Cerebellar nuclear complex (tissue), 1 donor: ENCODE measurements around the gene SHMT1.

ENCODE experiments used
- DNase-seq, 2 experiments: peaks; one replicate each; lab custom pipeline; 2025; lab: John Stamatoyannopoulos, UW

The SHMT1 gene

DNA sequence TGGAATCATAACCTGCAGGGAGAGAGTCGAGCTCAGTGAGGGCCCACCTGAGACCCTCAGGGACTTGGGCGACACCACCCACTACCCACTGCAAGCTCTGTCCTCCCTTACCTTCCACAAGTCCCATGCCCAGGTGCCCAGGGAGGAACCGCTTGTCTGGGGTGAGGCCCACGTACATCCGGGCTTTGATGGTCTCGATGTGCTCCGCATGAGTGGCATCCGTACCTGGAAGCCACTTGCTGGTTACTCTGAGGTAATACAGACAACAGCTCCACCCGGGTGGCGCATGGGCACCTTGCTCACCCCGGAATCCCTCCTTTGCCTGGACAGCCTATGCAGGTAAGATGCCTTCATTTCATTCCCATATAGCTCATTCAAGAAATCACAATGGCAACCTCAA, 78.1 kb downstream of the SHMT1 start:
- no peak for DNase-seq

DNA sequence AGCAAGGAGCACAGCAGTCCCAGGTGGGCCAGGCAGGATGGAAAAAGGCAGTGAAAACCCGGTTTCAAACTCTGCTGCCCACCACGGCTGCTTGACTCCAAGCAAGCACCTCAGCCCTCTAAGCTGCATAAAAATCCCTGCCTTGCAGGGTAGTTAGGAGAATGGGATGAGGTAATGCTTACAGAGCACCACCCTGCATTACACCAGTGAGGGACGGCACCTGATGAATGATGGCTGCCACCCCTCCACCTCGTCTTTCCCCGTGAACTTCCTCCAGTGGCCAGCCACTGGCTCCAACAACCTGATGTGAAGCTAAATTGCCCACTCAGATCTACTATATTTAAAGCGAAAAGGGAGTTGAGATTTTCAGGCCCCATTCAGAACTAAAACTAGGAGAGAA, 81.6 kb downstream of the SHMT1 start:
- no peak for DNase-seq

DNA sequence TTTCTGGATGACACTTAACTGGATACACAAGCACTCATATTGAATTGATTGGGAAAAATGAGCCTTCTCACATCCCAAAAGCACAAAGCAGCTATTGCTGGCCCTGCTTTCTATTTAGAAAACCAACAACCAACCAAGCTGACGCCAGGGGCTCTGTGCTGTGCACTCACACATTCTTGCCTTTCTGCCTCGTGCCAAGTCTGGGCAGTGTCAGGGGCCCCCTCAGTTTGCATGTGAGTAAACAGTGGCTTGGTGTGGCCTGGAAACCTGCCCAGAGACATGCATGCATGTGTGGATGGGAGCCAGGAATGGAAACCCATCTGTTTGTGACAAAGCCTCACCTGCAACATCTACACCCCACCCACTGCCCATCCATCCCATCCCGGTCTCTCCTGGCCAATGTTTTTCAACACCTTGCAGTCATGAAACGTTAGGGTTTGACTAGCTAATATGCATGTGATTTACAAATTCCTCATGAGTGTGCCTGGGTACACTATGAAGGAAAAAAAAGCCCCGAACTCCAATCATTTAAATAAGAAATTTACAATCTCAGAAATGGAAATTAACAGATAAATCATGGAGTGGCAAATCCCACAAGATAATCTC, 82.5 kb downstream of the SHMT1 start:
- DNase-seq, result no peak

DNA sequence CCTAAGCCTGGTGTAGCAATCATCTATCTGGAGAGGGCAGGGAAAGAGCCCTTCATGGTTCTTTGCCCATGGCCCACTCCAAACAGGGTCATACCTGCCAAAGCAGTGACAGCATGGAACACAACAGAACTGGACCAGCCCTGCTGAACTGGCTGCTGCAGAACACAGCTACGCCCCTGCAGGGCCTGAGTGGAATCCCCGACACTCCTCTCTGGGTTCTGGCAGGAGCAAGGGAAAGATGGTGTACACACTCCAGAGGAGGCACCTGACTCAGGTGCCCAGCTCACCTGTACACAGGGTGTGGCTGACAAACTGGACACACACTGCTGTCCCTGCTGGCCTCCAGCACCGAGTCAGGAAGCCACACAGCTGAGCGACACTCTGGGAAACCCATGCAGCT, 83.1 kb downstream of the SHMT1 start:
- DNase-seq, result no peak

DNA sequence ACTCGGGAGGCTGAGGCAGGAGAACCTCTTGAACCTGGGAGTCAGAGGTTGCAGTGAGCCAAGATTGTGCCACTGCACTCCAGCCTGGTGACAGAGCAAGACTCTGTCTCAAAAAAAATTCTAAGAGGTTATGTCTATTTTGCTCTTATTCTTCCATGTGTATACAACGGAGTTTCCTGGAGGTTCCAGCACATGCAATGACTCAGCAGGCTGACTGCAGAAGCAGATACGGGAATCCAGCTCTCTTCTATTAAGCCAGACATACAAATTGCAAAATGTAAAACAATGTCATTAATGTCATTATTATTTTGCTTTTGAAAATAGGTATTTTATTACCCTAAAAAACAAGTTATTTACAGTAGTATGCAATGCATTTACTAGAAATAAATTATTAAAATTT, 84.5 kb downstream of the SHMT1 start:
- no peak for DNase-seq
